ENCODE data around the gene POU3F3. TPM values are rescaled to one million over a fixed set of nuclear protein-coding genes. Genes with fewer than 3 reads are reported as not detected.

POU3F3 gene
- total RNA-seq, 2 donors from 2014 or later: 1.4 to 2.0 TPM

DNA sequence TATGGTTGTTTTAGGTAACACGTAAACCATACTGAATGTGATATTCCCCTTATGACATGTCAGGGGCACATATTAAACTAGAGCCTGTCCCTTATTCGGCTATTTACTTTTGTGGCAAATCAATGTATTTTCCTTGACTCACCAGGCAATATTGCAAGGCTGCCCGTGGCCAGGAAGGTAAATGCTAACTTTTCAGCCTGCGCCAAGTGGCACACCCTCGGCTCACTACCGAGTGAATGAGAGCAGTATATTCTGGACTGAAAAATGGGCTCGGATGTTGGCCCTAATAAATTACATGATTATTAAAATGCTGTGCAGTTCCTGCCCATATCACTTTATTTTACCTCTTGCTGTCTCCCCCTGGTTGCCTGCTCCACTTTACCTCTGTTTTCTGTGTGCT lies 46.7 kb downstream of the POU3F3 start:
- Histone ChIP-seq H3K4me1 (ENCODE audit: control insufficient read depth in 1 of 2, low read depth in 2 of 2) (no peaks in the 10 kb centered on the region), H3K4me3 (no peak overlapping the region), H3K27ac (no peak overlapping the region), H3K27me3 (replicated peaks; ENCODE audit: insufficient read depth) (no peaks in the 10 kb centered on the region), H3K9me3 (no peaks in the 10 kb centered on the region), H3K36me3 (no peaks in the 10 kb centered on the region)
- ATAC-seq (ENCODE audit: insufficient number of reproducible peaks, low FRiP score, low read depth) (no peak), DNase-seq (ENCODE audit: low spot score) (no peak)
- TF ChIP-seq, protein P1, sequence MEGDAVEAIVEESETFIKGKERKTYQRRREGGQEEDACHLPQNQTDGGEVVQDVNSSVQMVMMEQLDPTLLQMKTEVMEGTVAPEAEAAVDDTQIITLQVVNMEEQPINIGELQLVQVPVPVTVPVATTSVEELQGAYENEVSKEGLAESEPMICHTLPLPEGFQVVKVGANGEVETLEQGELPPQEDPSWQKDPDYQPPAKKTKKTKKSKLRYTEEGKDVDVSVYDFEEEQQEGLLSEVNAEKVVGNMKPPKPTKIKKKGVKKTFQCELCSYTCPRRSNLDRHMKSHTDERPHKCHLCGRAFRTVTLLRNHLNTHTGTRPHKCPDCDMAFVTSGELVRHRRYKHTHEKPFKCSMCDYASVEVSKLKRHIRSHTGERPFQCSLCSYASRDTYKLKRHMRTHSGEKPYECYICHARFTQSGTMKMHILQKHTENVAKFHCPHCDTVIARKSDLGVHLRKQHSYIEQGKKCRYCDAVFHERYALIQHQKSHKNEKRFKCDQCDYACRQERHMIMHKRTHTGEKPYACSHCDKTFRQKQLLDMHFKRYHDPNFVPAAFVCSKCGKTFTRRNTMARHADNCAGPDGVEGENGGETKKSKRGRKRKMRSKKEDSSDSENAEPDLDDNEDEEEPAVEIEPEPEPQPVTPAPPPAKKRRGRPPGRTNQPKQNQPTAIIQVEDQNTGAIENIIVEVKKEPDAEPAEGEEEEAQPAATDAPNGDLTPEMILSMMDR (IDR thresholded peaks at IDR 0.05): no peak

DNA sequence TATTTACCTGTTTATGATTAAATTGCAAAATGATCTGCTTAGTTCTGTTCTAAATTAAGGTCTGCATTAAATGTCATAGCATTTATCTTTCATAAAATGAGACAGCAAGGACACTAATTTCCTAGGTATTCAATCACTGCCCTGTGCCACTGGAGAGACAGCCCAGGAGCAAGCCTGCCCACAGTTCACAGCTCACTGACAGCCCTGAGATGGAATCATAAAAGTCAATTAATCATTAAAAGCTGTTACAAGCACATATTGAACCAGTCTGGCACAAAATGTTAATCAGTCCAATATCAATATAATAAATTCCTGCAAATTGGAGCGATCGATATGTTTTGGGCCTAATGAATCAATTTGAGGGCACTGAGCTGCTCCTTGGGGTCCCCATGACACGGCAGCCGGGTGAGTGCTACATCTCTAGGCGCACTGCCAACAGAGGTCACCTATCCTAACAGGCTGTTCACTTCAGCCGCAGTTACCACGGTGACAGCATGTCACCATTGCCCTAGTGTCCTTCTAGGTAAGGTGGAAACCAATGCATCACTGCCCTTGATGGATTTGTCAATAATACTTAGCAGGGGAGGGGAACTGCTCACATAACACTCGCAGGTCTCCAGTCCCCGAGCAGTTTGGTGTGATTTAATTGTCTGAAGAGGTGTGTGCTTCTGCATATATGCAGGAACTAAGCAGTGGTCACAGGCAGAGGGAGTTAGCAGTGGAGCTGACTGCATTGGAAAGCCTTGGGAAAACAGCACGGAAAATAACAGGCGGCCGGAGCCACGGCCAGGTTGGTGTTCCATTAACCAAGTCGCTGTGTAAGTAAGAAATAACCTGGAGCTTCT lies 47.3 kb downstream of the POU3F3 start:
- no peak overlapping the region for H3K27ac ChIP-seq
- H3K4me3 ChIP-seq: no peak overlapping the region

DNA sequence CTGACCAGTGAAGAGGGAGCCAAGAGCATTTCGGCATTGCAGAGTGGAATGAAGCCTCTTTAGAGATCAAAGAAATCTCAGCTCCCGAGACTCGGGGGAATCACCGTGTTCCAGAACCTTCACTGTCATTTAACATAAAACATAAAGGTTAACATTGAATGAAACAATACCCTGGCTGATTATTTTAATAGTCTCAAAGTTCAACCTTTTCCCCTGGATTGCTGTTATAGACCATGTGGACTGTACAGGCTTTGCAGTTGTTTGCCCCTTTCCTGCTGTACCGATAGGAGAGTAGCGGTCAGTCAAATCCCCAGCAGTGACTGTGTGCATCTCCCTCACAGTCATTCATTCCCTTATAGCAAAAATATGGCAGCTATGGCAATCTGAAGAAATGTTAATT lies 48.4 kb downstream of the POU3F3 start:
- Histone ChIP-seq H3K27ac (no peak overlapping the region), H3K4me3 (no peak overlapping the region), H3K27me3 (replicated peaks; ENCODE audit: insufficient read depth) (no peaks in the 10 kb centered on the region), H3K9me3 (no peaks in the 10 kb centered on the region), H3K4me1 (ENCODE audit: control insufficient read depth in 1 of 2, low read depth in 2 of 2) (no peaks in the 10 kb centered on the region), H3K36me3 (no peaks in the 10 kb centered on the region)
- TF ChIP-seq, protein P1 (IDR thresholded peaks at IDR 0.05): no peak
- ATAC-seq (ENCODE audit: insufficient number of reproducible peaks, low FRiP score, low read depth): no peak
- no peak for DNase-seq (ENCODE audit: low spot score)

More for the DNA sequence above, 47.3 kb downstream of the POU3F3 start:
- ATAC-seq (ENCODE audit: insufficient number of reproducible peaks, low FRiP score, low read depth): no peak
- no peaks in the 10 kb centered on the region for H3K27me3 ChIP-seq (replicated peaks; ENCODE audit: insufficient read depth)
- H3K4me1 ChIP-seq (ENCODE audit: control insufficient read depth in 1 of 2, low read depth in 2 of 2): no peaks in the 10 kb centered on the region
- no peak for DNase-seq (ENCODE audit: low spot score)
- H3K36me3 ChIP-seq: no peaks in the 10 kb centered on the region
- TF ChIP-seq, protein P1 (IDR thresholded peaks at IDR 0.05): no peak
- no peaks in the 10 kb centered on the region for H3K9me3 ChIP-seq

Other genes with a start within 250 kb of the POU3F3 start
- 10 to 100 TPM in 1 of 2 donors, 1 to 10 TPM in 1; 6.5 to 18.0 TPM for gene MRPS9, start 184.0 kb downstream of the POU3F3 start, total RNA-seq